ENCODE measurements around the gene CHP1.
"Not testable (repeated sequence)": the region's sequence is repeated elsewhere in the genome, so short reads cannot be mapped to it uniquely, and the experiment has no call there.

Gene CHP1

DNA sequence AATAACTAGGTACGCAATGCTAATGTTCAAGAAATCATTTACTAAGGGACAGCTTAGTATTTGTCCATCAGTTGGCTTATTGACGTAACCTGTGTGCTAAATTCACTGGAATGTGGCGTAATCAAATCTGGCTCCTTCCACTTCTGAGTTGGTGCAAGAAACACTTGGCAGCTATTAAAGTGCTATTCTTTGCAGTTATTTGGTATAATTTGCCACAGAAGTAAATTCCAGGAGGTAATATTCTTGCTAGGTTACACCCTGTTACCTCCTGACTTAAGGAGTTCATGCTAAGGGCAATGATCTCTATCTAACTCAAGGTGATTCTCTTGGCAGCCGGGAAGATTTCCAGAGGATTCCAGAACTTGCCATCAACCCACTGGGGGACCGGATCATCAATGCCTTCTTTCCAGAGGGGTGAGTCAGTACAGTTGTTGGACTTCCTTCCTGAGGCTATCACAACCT, 25.5 kb downstream of the CHP1 start:
- DNase-seq, result peak in 3 of 4 experiments; percentile 16 to 38 (median 26)

DNA sequence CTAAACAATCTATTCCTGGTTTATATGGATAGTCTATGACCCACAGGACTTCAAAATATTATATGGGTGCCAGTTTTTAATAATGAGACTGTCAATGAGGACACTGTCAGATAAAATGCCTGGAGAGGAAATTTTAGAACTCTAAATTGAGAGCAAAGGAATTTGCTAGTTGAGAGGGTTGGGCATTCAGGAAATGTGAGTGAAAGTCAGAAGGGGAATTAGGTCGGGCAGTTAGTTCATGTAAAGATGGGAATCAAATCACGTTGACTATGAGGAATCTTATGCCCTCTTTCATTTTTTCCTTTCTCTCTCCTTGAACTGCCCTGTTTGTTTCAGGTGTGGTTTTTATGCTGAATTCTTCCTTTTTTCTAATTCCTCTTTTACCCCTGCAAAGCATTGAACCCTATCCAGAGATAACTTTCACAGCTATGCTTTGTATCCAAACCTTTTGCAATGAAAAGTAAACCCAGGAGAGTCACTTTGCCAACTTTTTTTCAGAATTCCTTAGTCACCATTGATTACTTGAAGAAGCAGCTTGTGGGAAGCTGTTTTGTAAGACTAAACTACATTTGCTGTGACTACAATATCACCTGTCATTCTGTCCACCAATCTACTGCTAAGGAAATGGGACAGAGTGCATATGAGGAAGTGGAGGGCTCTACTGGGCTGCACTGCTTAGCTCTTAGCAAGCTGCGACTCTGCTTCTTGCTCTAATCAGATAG, 27.8 kb downstream of the CHP1 start:
- DNase-seq, result peak; percentile 65 to 86 (median 76)

DNA sequence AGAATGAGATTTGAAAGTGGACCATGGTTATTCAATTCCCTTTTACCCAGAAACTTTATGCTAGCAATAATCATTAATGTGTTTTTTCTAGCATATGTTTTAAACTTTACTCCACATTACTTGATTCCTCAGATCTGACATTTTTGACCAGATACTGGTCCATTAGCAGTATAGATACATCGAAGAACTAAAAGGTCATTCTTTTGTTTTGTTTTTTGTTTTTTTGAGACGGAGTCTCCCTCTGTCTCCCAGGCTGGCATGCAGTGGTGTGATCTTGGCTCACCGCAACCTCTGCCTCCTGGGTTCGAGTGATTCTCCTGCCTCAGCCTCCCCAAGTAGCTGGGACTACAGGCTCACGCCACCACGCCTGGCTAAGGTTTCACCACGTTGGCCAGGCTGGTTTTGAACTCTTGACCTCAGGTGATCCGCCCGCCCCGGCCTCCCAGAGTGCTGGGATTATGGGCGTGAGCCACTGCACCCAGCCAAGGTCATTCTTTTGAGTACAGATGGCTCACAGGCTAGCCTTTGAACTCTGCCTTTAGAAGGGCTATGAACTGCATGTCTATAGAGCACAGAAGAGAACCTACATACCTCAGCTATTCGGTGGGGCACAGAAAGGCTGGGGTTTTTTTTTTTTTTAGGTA, 28.6 kb downstream of the CHP1 start:
- no peak for DNase-seq

DNA sequence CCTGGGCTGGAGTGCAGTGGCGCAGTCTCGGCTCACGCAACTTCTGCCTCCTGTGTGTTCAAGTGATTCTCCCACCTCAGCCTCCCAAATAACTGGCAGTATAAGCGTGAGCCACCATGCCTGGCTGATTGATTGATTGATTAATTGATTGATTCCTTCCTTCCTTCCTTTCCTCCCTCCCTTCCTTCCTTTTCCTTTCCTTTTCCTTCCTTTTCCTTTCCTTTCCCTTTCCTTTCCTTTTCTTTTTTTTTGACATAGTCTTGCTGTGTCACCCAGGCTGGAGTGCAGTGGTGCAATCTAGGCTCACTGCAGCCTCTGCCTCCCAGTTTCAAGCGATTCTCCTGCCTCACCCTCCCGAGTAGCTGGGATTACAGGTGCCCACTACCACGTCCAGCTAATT, 29.9 kb downstream of the CHP1 start:
- not testable (repeated sequence) for DNase-seq

DNA sequence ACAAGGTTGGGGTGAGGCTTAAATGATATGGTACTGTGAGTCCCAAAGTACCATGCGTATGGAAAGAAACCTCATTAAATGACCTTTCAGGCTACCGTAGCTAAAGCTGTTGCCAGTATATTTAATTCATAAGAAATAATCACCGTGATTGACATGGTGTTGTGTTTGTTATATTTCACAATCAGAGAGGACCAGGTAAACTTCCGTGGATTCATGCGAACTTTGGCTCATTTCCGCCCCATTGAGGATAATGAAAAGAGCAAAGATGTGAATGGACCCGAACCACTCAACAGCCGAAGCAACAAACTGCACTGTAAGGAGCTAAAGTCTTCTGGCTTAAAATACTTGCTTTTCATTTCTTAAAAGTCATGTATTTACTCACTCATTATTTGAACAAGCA, 31.5 kb downstream of the CHP1 start:
- DNase-seq, result no peak

DNA sequence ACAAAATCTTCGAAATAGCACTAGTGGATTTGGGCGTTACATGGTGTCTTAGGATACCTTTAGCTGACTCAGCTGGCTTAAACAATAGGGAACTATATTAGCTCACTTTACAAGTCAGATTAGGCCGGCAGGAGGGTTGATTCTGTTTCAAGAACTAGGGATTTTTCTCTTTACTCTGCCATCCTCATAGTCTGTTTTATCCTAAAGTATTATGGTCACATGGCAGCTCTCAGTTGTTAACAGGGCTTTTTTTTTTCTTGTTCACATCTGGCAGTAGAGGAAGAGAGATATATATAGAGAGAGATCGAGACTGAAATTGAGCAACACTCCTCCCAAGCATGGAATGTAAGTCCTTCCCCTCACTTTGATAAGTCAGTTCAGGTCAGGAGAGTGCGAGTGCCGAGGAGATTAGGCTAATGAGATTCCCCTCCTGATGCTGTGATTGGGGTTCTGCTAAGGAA, 32.9 kb downstream of the CHP1 start:
- peak in 3 of 4 experiments; percentile 49 to 63 (median 57) for DNase-seq

DNA sequence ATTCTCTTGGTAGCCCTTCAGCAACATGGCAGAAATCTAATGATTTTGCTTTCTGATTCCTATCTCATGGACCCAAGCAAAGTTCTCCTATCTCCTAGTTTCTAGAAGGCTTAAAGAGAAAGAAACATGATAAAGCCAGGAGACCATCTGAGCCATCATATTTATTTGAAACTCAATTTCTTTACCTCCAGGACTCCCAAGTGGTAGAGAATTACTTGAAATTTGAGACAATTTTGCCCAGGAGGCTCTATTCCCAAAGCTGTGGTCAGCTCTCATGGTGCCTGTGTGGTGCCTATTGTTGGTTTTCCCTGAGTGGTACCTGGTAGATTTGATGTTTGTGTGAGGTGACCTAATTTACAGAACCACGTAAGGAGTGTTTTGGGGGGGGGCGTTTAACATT, 38.8 kb downstream of the CHP1 start:
- DNase-seq, result no peak

DNA sequence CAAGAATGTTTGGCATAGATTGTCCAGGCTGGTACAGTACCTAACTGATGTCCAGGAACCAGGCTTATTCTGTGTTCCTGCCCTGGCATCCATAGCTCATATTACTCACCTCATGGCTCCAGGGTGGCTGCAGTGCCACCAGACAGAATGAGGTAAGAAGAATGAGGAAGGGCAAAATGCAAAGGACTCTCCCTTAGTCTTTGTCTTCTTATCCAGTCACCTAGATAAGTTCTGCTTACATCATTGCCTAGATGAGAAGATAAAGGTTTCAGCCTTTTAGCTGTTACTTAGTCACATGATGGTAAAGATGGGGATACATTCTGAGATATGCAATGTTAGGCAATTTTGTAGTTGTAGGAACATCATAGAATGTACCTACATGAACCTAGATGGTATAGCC, 45.8 kb downstream of the CHP1 start:
- no peak for DNase-seq

DNA sequence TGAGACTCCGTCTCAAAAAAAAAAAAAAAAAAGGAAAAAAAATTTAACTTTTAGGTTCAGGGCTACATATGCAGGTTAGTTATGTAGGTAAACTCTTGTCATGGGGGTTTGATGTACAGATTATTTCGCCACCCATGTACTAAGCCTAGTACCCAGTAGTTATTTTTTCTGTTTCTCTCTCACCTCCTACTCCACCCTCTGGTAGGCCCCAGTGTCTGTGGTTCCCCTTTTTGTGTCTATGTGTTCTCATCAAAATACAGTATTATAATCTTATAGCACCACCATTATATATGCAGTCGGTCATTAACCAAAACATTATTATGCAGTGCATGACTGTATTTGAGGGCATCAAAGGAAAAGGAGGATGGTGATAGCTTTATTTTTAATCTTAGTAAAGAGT, 47.3 kb downstream of the CHP1 start:
- DNase-seq, result peak in 3 of 4 experiments; percentile 13 to 16 (median 14)

DNA sequence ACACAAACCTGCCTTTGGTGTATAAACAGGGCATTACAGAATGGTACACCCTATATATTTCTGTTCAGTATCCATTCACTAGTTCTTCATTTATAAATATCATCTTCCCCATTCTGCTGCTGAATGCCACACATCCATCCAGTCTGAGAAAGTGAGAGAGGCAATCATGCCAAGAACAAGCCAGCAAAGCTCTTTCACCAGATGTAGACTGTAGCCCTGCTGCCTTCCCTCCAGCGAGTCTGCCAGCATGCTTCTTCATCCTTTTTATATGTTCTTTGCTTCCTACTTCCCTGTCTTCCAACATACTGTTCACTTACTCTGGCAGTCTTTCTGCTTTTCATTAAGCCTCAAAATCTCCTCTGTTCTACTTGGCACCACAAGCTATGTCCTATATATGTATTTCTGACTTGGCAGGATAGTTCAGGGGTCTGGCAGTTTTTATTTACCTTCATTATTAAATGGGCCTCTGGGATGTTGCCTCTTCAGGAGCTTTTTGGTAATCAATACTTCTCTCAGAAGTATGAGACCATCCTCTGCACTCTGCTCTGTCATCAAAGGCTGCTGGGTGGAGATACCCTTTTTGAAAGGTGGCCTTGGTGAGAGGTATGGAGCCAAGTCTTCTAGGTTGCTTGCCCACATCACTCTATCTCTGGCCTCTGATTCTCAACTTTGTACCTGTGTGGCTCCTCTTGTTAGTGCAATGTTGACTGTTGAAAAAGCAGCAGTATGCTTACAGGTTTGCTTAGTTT, 48.6 kb downstream of the CHP1 start:
- DNase-seq, result no peak

DNA sequence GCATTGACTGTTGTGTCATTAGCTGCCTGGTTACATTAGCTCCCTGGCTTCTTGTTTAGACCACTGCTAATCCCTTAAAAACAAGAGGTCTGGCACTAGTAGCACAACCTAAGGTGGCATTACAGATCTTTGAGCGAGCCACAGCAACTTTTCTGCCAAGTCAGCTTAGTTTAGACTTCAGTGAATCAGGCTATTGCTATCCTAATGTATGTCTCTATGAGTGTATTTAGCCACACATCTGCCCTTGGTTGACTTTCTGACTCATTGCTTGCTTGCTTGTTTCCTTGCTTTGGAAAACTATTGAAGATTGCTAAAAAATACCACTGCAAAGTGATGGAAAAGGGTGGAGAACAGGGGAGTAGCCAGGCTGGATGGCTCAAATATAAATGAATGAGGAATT, 50.2 kb downstream of the CHP1 start:
- DNase-seq, result no peak

DNA sequence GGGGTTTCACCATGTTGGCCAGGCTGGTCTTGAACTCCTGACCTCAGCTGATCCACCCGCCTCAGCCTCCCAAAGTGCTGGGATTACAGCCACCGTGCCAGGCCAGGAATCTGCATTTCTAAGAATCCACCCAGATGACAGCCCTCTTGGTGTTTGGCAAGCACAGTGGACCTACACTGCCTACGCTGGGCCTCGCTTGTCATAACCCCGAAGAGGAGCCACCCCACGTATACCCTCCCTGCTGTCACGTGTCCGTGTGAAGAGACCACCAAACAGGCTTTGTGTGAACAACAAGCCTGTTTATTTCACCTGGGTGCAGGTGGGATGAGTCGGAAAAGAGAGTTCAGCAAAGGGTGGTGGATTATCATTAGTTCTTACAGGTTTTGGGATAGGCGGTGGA, 51.4 kb downstream of the CHP1 start:
- not testable (repeated sequence) for DNase-seq

DNA sequence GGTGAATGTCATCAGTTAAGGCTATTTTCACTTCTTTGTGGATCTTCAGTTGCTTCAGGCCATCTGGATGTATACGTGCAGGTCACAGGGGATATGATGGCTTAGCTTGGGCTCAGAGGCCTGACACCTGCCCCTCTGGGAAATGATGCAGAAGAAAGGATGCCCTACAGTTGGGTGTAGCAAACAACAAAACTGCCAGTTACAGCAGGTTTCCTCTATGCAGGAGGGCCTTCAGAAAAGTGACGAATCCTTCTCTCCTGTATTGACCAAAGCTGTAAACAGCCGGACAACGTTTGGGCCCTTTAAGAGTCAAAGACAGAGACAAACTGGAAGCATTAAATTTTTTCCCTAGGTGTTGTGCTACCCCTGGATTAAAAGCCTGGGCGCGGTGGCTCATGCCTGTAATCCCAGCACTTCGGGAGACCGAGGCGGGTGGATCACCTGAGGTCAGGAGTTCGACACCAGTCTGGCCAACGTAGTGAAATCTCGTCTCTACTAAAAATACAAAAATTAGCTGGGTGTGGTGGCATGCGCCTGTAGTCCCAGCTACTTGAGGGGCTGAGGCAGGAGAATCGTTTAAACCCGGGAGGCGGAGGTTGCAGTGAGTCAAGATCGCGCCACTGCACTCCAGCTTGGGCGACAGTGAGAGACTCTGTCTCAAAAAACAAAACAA, 52.0 kb downstream of the CHP1 start:
- DNase-seq, result not testable (repeated sequence)

DNA sequence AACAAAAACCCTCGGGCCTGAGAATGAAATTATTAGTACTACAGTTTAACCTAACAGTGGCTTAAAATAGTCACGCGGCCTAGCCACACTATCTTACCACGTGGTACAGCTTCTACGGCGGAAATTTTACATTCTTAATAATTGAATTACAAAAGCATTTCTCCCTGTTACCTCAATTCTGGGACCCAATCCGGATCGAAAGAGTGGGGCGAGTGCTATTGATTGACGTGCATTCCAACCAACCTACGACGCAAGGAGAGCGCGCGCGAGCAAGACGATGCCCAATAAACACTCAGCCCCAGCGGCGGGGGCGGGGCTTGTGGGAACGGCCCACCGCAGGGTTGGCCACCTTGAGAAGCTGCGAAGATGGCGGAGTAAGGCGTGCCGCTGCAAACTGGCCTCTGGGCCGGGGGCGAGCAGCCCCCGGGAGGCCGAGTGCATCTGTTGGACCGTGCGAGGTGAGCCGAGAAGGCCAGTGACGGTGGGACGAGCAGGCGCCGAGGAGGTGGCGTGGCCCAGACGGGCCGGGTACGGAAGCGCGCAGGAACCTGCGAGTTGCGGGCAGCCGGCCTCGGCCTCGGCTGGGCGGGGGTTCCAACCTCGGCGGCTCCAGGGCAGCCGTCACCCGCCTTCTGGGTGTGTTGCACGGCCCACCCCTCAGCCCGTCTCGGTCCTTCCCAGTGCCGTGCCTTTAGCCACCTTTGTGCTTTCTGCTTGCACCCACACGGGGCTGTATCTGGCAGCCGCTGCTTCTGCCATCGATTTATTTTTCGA, 52.8 kb downstream of the CHP1 start:
- DNase-seq, result peak; percentile 99 to 100 (median 100)

DNA sequence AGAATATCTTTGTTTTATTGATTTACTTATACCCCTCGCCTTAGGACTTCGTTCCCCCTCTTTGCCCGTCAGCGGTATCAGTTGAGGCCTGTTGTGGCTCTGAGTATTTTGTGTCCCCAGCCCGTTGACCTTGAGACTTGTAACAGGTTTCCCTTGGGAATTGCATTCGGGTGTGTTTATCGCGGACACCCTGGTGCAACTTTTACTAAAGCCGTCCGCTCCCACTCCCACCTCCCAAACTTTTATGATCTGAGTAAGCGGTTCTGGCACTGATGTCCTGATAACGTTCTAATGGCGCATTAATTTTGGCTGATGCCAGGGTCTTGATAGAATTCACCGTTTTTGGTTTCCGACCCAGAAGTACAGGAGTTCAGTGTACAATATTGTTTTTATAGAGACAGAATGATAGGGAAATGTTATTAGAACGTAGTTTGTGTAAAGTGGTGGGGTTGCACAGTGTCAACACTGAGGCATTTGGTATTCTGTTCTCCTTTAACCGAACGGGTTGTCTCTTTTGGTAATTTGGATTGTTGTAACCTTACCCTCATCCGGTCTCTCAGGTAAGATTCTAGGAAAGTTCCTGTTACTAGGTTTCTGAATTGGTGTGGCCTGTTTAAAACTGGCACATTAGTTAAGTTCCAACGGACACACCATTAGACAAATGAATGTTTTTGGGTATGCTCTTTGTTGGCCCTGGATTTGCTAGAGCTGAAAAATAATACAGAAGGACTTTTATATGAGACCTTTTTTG, 53.5 kb downstream of the CHP1 start:
- peak in 3 of 4 experiments; percentile 19 to 25 (median 23) for DNase-seq

DNA sequence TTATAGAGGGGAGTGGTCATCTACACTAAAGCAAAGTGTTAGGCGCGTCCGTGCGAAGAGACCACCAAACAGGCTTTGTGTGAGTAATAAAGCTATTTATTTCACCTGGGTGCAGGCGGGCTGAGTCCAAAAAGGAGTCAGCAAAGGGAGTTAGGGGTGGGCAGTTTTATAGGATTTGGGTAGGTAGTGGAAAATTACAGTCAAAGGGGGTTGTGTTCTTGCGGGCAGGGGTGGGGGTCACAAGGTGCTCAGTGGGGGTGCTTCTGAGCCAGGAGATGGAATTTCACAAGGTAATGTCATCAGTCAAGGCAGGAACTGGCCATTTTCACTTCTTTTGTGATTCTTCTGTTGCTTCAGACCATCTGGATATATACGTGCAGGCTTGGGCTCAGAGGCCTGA, 54.2 kb downstream of the CHP1 start:
- DNase-seq, result no peak

DNA sequence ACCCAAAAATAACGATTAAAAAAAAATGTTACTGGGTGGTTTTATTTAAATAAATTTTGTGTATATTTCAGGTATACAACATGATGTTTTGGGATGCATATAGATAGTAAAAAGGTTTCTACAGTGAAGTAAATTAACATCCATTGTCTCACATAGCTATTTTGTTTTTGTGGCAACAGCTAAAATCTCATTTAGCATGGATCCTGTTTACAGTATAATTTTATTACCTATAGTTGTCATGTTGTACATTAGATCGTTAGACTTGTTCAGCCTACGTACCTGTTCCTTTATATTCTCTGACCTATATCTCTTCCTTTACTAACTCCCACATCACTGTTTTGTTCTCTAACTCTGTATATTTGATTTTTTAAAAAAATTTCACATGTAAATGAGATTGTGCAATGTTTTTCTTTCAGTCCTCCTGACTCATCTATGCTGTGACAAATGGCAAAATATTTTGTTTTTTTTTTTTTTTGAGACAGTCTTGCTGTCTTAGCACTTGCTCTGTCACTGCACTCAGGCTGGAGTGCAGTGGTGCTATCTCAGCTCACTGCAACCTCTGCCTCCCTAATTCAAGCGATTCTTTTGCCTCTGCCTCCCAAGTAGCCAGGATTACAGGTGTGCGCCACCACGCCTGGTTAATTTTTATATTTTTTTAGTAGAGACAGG, 55.7 kb downstream of the CHP1 start:
- peak in 3 of 4 experiments; percentile 9 to 74 (median 66) for DNase-seq

DNA sequence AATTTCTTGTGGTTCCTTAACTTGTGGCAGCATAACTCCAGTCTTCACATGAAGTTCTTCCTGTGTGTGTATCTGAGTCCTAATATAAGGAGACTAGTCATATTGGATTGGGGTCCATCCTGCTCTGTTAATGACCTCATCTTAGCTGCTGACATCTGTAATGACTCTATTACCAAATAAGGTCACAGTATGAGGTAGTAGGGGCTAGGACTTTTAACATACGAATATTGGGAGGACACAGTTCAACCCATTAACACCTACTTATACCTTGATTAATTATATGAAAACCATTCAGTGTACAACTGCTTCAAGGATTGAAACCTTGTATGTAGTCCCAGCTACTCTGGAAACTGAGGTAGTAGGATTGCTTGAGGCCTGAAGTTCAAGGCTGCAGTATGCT, 57.4 kb downstream of the CHP1 start:
- DNase-seq, result no peak

DNA sequence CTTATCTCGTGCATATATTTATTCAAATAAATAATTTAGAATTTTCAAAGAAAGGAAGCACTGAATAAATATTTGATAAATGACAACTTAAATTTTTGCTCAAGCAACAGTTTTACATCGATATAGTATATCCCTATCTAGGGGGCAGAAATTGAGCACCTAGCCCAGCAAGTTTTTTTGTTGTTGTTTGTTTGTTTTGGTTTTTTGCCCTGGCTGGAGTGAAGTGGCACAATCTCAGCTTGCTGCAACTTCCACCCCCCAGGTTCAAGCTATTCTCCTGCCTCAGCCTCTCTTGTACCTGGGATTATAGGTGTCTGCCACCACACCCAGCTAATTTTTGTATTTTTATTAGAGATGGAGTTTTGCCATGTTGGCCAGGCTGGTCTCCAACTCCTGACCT, 58.9 kb downstream of the CHP1 start:
- no peak for DNase-seq

DNA sequence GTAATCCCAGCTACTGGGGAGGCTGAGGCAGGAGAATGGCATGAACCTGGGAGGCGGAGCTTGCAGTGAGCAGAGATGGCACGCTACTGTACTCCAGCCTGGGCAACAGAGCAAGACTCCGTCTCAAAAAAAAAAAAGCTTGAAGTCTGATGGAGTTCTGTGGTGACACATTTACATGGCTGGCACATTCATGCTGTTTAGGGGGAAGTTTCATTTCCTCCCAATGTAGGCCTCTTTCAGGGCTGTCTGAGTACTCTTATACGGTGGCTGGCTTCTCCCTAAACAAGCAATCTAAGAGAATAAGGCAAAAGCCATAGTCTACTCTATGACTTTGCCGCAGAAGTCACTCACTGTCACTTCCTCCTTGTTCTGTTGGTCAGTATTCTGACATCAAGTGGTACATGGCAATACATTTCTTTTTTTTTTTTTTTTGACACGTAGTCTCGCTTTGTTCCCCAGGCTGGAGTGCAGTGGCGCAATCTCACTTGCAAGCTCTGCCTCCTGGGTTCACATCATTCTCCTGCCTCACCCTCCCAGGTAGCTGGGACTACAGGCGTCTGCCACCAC, 60.1 kb downstream of the CHP1 start:
- DNase-seq, result peak; percentile 74 to 90 (median 80)

Measured in suppressor macrophage (primary cell).